Measurements from ENCODE around the gene NR2C2AP.

Gene NR2C2AP

GRCh38 chr19:19203012-19203856, at the start of gene NR2C2AP:
Gene NR2C2AP (minus strand): TSS chr19:19203414. CDS start chr19:19203060, 354 bp downstream.
- H3K4me3 ChIP-seq (ENCODE audit: low read length), result peak within 1 kb of the TSS; percentile 85
- DNase-seq, result peak; percentile 94
- peak within 1 kb of the TSS; percentile 50; the same call in 1 of the 2 replicates for H3K27ac ChIP-seq (ENCODE audit: low read length)
- H3K9ac ChIP-seq (ENCODE audit: low read length), result peak within 1 kb of the TSS; percentile 90
- H3K9me2 ChIP-seq (replicated peaks; ENCODE audit: insufficient read depth, low read length), result no peaks in the 10 kb centered on the region
- no peaks in the 10 kb centered on the region for H4K20me1 ChIP-seq (ENCODE audit: insufficient read depth, low read length)
- H3K4me2 ChIP-seq (ENCODE audit: low read depth, low read length), result peak within 1 kb of the TSS; percentile 91
- H2AFZ ChIP-seq (ENCODE audit: low read length), result peak within 1 kb of the TSS; percentile 64
- 0 out of 2 replicates have a peak, but pooled peaks cover 4% of the 10 kb centered on the region for H3K4me1 ChIP-seq (ENCODE audit: low read length)
- H3K9me3 ChIP-seq (replicated peaks; ENCODE audit: insufficient read depth, low read length), result no peaks in the 10 kb centered on the region
- peaks cover 21% of the 10 kb centered on the region for H3K27me3 ChIP-seq (replicated peaks; ENCODE audit: insufficient read depth, low read length)
- peaks cover 20% of the 10 kb centered on the region for H3K79me2 ChIP-seq (ENCODE audit: low read length)
- no peaks in the 10 kb centered on the region for H3K36me3 ChIP-seq (replicated peaks; ENCODE audit: insufficient read depth, low read length)
- H3F3A ChIP-seq (ENCODE audit: insufficient read depth, low read length), result no peaks in the 10 kb centered on the region
- TF ChIP-seq EZH2 (optimal IDR thresholded peaks at IDR 0.05; ENCODE audit: low read depth, low read length), result no peak
- no peak for TF ChIP-seq EZH2phosphoT487 (IDR thresholded peaks at IDR 0.05; ENCODE audit: low read length)
- TF ChIP-seq CTCF (IDR thresholded peaks at IDR 0.05; ENCODE audit: low read length), result no peak

GRCh38 chr19:19250196-19250801, 47.1 kb upstream of the NR2C2AP start:
- Histone ChIP-seq H4K20me1 (ENCODE audit: insufficient read depth, low read length) (no peaks in the 10 kb centered on the region), H3K9ac (ENCODE audit: low read length) (no peak overlapping the region), H3K27ac (ENCODE audit: low read length) (no peak overlapping the region), H3K4me1 (ENCODE audit: low read length) (no peaks in the 10 kb centered on the region), H3K4me3 (ENCODE audit: low read length) (no peak overlapping the region), H3K9me2 (replicated peaks; ENCODE audit: insufficient read depth, low read length) (no peaks in the 10 kb centered on the region), H3F3A (ENCODE audit: insufficient read depth, low read length) (no peaks in the 10 kb centered on the region), H3K79me2 (ENCODE audit: low read length) (no peaks in the 10 kb centered on the region), H3K4me2 (ENCODE audit: low read depth, low read length) (no peak overlapping the region), H3K9me3 (replicated peaks; ENCODE audit: insufficient read depth, low read length) (no peaks in the 10 kb centered on the region), H2AFZ (ENCODE audit: low read length) (no peak overlapping the region), H3K36me3 (replicated peaks; ENCODE audit: insufficient read depth, low read length) (no peaks in the 10 kb centered on the region), H3K27me3 (replicated peaks; ENCODE audit: insufficient read depth, low read length) (peaks cover 59% of the 10 kb centered on the region)
- DNase-seq, result no peak
- TF ChIP-seq EZH2 (optimal IDR thresholded peaks at IDR 0.05; ENCODE audit: low read depth, low read length) (no peak), EZH2phosphoT487 (IDR thresholded peaks at IDR 0.05; ENCODE audit: low read length) (no peak), CTCF (IDR thresholded peaks at IDR 0.05; ENCODE audit: low read length) (no peak)

DNA sequence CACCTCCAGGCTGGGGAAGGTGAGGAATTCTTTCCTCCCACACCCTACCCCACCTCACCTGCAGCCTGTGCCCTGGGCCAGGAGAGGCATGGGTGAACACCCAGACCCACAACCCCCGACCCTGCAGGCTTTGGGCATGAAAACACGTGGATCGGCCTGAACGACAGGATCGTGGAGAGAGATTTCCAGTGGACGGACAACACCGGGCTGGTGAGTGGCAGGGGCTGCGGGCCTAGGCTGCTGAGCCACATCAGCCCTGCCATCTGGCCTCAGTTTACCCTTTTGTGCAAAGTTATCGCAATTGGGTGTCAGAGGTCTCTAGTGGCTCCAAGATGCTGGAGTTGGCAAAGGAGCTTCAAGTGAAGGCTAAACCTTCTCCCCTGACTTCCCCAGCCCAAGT, 37.3 kb upstream of the NR2C2AP start:
- Histone ChIP-seq H4K20me1 (ENCODE audit: insufficient read depth, low read length) (no peaks in the 10 kb centered on the region), H3K9ac (ENCODE audit: low read length) (no peak overlapping the region), H3K27me3 (replicated peaks; ENCODE audit: insufficient read depth, low read length) (peaks cover 31% of the 10 kb centered on the region), H2AFZ (ENCODE audit: low read length) (no peak overlapping the region), H3K79me2 (ENCODE audit: low read length) (no peaks in the 10 kb centered on the region), H3F3A (ENCODE audit: insufficient read depth, low read length) (no peaks in the 10 kb centered on the region), H3K9me3 (replicated peaks; ENCODE audit: insufficient read depth, low read length) (no peaks in the 10 kb centered on the region), H3K9me2 (replicated peaks; ENCODE audit: insufficient read depth, low read length) (no peaks in the 10 kb centered on the region), H3K4me1 (ENCODE audit: low read length) (no peaks in the 10 kb centered on the region), H3K27ac (ENCODE audit: low read length) (no peak overlapping the region), H3K4me3 (ENCODE audit: low read length) (no peak overlapping the region), H3K4me2 (ENCODE audit: low read depth, low read length) (no peak overlapping the region), H3K36me3 (replicated peaks; ENCODE audit: insufficient read depth, low read length) (no peaks in the 10 kb centered on the region)
- TF ChIP-seq CTCF (IDR thresholded peaks at IDR 0.05; ENCODE audit: low read length), result no peak
- TF ChIP-seq EZH2 (optimal IDR thresholded peaks at IDR 0.05; ENCODE audit: low read depth, low read length), result no peak
- no peak for TF ChIP-seq EZH2phosphoT487 (IDR thresholded peaks at IDR 0.05; ENCODE audit: low read length)
- DNase-seq, result no peak

All from MM.1S (cell line).